HG02852 (cell line): ENCODE results near the gene PNMT.

ENCODE experiments used
- ATAC-seq: cut with Tn5 transposase; IDR thresholded peaks from one replicate; pipeline ENCODE4 v1.9.1; 2021; ENCODE audit warnings: mild to moderate bottlenecking, moderate library complexity; ENCODE audit not compliant: unreplicated experiment

PNMT gene

GRCh38 chr17:39667945-39668924 is at the start of gene PNMT:
PNMT (plus strand) TSS chr17:39668453; CDS start chr17:39668476, 23 bp downstream.
- ATAC-seq = no peak

- ATAC-seq = no peak
Measured at GRCh38 chr17:39618956-39619785, 49.1 kb upstream of the PNMT start.

GRCh38 chr17:39619786-39620101 is 48.5 kb upstream of the PNMT start:
- no peak for ATAC-seq

- peak; percentile 53 for ATAC-seq
Measured at GRCh38 chr17:39621523-39622379, 46.5 kb upstream of the PNMT start.

GRCh38 chr17:39622380-39623006 is 45.8 kb upstream of the PNMT start:
- peak; percentile 33 for ATAC-seq

- ATAC-seq = no peak
Measured at GRCh38 chr17:39623356-39623950, 44.8 kb upstream of the PNMT start.

GRCh38 chr17:39624313-39624712 is 43.9 kb upstream of the PNMT start:
- ATAC-seq = no peak

- no peak for ATAC-seq
Measured at GRCh38 chr17:39625198-39625785, 43.0 kb upstream of the PNMT start.

GRCh38 chr17:39626171-39627046 is 41.8 kb upstream of the PNMT start, which contains the start of gene PPP1R1B:
PPP1R1B (plus strand) TSS chr17:39626952; CDS start chr17:39627393, 441 bp downstream.
- ATAC-seq = no peak

- ATAC-seq = no peak
Measured at GRCh38 chr17:39627047-39627711, 41.1 kb upstream of the PNMT start.

GRCh38 chr17:39627712-39628516 is 40.3 kb upstream of the PNMT start:
- ATAC-seq = no peak

- no peak for ATAC-seq
Measured at GRCh38 chr17:39628655-39629493, 39.4 kb upstream of the PNMT start.

- no peak for ATAC-seq
Measured at GRCh38 chr17:39629494-39629880, 38.8 kb upstream of the PNMT start.

GRCh38 chr17:39629898-39630297 is 38.4 kb upstream of the PNMT start:
- ATAC-seq = no peak

GRCh38 chr17:39631403-39631802 is 36.9 kb upstream of the PNMT start:
- ATAC-seq = no peak
